ENCODE measurements around the gene KLHL13.

GRCh38 chrX:118153270-118153669 is 36.7 kb upstream of the KLHL13 start:
- TF ChIP-seq EZH2 (IDR thresholded peaks at IDR 0.05; ENCODE audit: insufficient read depth, poor library complexity, severe bottlenecking), result no peak
- no peak for TF ChIP-seq EZH2phosphoT487 (IDR thresholded peaks at IDR 0.05; ENCODE audit: insufficient read depth, low read depth)
